IPS DF 6.9 (cell line): ENCODE data around the gene NOL8.

Experiments
- DNase-seq: peaks from one replicate; pipeline ENCODE4 v3.0.0-alpha.2; 2013; ENCODE audit warnings: low read depth, low spot score
- H3K27ac ChIP-seq: one replicate; pipeline ENCODE4 v1.5.1; 2013; ENCODE audit warnings: low read length, control low read depth
- H3K27me3 ChIP-seq: 2 replicates; pipeline ENCODE4 v1.6.1; 2013; ENCODE audit warnings: mild to moderate bottlenecking, low read length; ENCODE audit not compliant: control insufficient read depth, insufficient read depth
- H3K36me3 ChIP-seq: 2 replicates; pipeline ENCODE4 v1.6.1; 2013; ENCODE audit warnings: low read length; ENCODE audit not compliant: control insufficient read depth, insufficient read depth
- H3K4me1 ChIP-seq: 2 replicates; pipeline ENCODE4 v1.6.1; 2013; ENCODE audit warnings: low read length; ENCODE audit not compliant: control insufficient read depth, insufficient read depth
- H3K4me3 ChIP-seq: 2 replicates; pipeline ENCODE4 v1.5.1; 2013; ENCODE audit warnings: mild to moderate bottlenecking, low read length
- H3K9me3 ChIP-seq: 2 replicates; pipeline ENCODE4 v1.6.1; 2013; ENCODE audit warnings: low read length, inconsistent platforms; ENCODE audit not compliant: control insufficient read depth, insufficient read depth
- WGBS: extraction: QIAGEN DNeasy Blood & Tissue Kit; methylation state at CpG from one replicate; pipeline ENCODE4 v1.1.7; 2013; ENCODE audit warnings: mixed read lengths, missing lambda C conversion rate; ENCODE audit not compliant: insufficient read length, insufficient coverage; 5-methylcytosine and 5-hydroxymethylcytosine counted together

Gene NOL8

GRCh38 chr9:92312887-92313623 is 12.1 kb downstream of the NOL8 start:
- Histone ChIP-seq H3K4me1 (no peaks in the 10 kb centered on the region), H3K27ac (no peak overlapping the region), H3K9me3 (no peaks in the 10 kb centered on the region), H3K36me3 (peaks cover 17% of the 10 kb centered on the region), H3K4me3 (no peak overlapping the region), H3K27me3 (no peaks in the 10 kb centered on the region)
- DNase-seq: no peak
- WGBS: no CpG with 5 or more reads among the region's 6 CpGs

GRCh38 chr9:92310562-92310961 is 14.6 kb downstream of the NOL8 start:
- no peak overlapping the region for H3K4me3 ChIP-seq
- H3K27me3 ChIP-seq: no peaks in the 10 kb centered on the region
- WGBS: no CpG with 5 or more reads among the region's 3 CpGs
- no peaks in the 10 kb centered on the region for H3K9me3 ChIP-seq
- H3K4me1 ChIP-seq: no peaks in the 10 kb centered on the region
- DNase-seq: no peak
- peaks cover 9% of the 10 kb centered on the region; the same call in 1 of the 2 replicates for H3K36me3 ChIP-seq
- H3K27ac ChIP-seq: no peak overlapping the region

- Histone ChIP-seq H3K36me3 (peaks cover 9% of the 10 kb centered on the region; the same call in 1 of the 2 replicates), H3K4me3 (no peak overlapping the region), H3K27ac (no peak overlapping the region), H3K27me3 (no peaks in the 10 kb centered on the region), H3K9me3 (no peaks in the 10 kb centered on the region), H3K4me1 (no peaks in the 10 kb centered on the region)
- DNase-seq: no peak
Measured at GRCh38 chr9:92308893-92309292, 16.3 kb downstream of the NOL8 start.

- no CpG with 5 or more reads among the region's 1 CpG for WGBS
- no peaks in the 10 kb centered on the region for H3K9me3 ChIP-seq
Measured at GRCh38 chr9:92300936-92301335, 24.2 kb downstream of the NOL8 start.

GRCh38 chr9:92299116-92299515 is 26.0 kb downstream of the NOL8 start:
- H3K27me3 ChIP-seq: no peaks in the 10 kb centered on the region
- no peak for DNase-seq
- WGBS: no CpG with 5 or more reads among the region's 1 CpG
- no peaks in the 10 kb centered on the region for H3K9me3 ChIP-seq
- H3K36me3 ChIP-seq: peaks cover 3% of the 10 kb centered on the region; the same call in 1 of the 2 replicates
- no peak overlapping the region for H3K4me3 ChIP-seq
- H3K27ac ChIP-seq: no peak overlapping the region
- H3K4me1 ChIP-seq: no peaks in the 10 kb centered on the region

More at GRCh38 chr9:92300936-92301335, 24.2 kb downstream of the NOL8 start:
- Histone ChIP-seq H3K27ac (no peak overlapping the region), H3K27me3 (no peaks in the 10 kb centered on the region), H3K36me3 (peaks cover 3% of the 10 kb centered on the region; the same call in 1 of the 2 replicates), H3K4me1 (no peaks in the 10 kb centered on the region), H3K4me3 (no peak overlapping the region)
- DNase-seq: no peak

GRCh38 chr9:92298036-92298435 is 27.1 kb downstream of the NOL8 start:
- Histone ChIP-seq H3K4me3 (no peak overlapping the region), H3K36me3 (peaks cover 3% of the 10 kb centered on the region; the same call in 1 of the 2 replicates), H3K27me3 (no peaks in the 10 kb centered on the region), H3K27ac (no peak overlapping the region), H3K9me3 (no peaks in the 10 kb centered on the region), H3K4me1 (no peaks in the 10 kb centered on the region)
- DNase-seq: no peak
- no CpG with 5 or more reads among the region's 3 CpGs for WGBS

- DNase-seq: no peak
- Histone ChIP-seq H3K27me3 (no peaks in the 10 kb centered on the region), H3K4me3 (no peak overlapping the region), H3K36me3 (peaks cover 3% of the 10 kb centered on the region; the same call in 1 of the 2 replicates), H3K27ac (no peak overlapping the region), H3K9me3 (no peaks in the 10 kb centered on the region), H3K4me1 (no peaks in the 10 kb centered on the region)
- WGBS: no CpG with 5 or more reads among the region's 3 CpGs
Measured at GRCh38 chr9:92297611-92298010, 27.5 kb downstream of the NOL8 start.

GRCh38 chr9:92295827-92296258 is 29.3 kb downstream of the NOL8 start:
- whole genome bisulfite sequencing: no CpG with 5 or more reads among the region's 4 CpGs
- no peak for DNase-seq
- no peak overlapping the region for H3K4me3 ChIP-seq

GRCh38 chr9:92295240-92295790 is 29.8 kb downstream of the NOL8 start:
- Histone ChIP-seq H3K4me1 (no peaks in the 10 kb centered on the region), H3K9me3 (no peaks in the 10 kb centered on the region), H3K4me3 (no peak overlapping the region), H3K36me3 (peaks cover 3% of the 10 kb centered on the region; the same call in 1 of the 2 replicates), H3K27ac (no peak overlapping the region), H3K27me3 (no peaks in the 10 kb centered on the region)
- WGBS: no CpG with 5 or more reads among the region's 7 CpGs
- DNase-seq: no peak

More at GRCh38 chr9:92295827-92296258, 29.3 kb downstream of the NOL8 start:
- Histone ChIP-seq H3K27me3 (no peaks in the 10 kb centered on the region), H3K4me1 (no peaks in the 10 kb centered on the region), H3K27ac (no peak overlapping the region), H3K9me3 (no peaks in the 10 kb centered on the region), H3K36me3 (peaks cover 3% of the 10 kb centered on the region; the same call in 1 of the 2 replicates)

GRCh38 chr9:92294297-92294676 is 30.9 kb downstream of the NOL8 start:
- WGBS: no CpG with 5 or more reads among the region's 13 CpGs
- DNase-seq: no peak
- Histone ChIP-seq H3K4me3 (peak overlapping the region; percentile 27; the same call in 1 of the 2 replicates), H3K4me1 (no peaks in the 10 kb centered on the region), H3K9me3 (no peaks in the 10 kb centered on the region), H3K36me3 (peaks cover 3% of the 10 kb centered on the region; the same call in 1 of the 2 replicates), H3K27ac (no peak overlapping the region), H3K27me3 (no peaks in the 10 kb centered on the region)
